DOHH2 (cell line): Measurements from ENCODE around the gene RBM12.

Experiments
- EZH2phosphoT487 ChIP-seq: fragments of 200-600 bp; sonication (generic); IDR thresholded peaks from 2 replicates; pipeline ENCODE4 v1.6.1; 2017; ENCODE audit warnings: borderline replicate concordance, mild to moderate bottlenecking, antibody characterized with exemption, low read length, moderate library complexity, mixed read lengths
- TF ChIP-seq, protein P1 (sequence below): fragments of 200-600 bp; sonication (generic); IDR thresholded peaks from one replicate; pipeline ENCODE4 v1.5.1; 2014; ENCODE audit warnings: antibody characterized with exemption, mild to moderate bottlenecking, low read depth, low read length; ENCODE audit not compliant: poor library complexity, severe bottlenecking

DNA sequence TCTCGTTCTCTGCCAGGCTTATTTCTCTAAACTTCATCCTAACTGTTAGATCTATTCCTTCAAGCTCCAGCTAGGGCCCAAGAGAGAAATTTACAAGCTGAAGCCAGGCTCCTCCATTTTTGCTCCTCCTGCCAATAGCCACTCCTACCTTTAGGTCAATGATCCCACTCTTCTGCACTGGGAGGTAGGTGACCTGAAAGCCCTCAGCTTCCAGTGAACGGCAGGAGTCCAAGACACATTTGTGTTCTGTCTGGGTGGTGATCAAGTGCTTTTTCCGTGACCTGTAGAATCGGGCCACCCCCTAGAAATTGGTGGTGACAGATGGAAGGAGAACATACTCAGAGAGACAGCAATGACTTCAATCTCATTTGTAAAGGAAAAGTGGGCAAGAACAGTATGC is 25.6 kb upstream of the RBM12 start:
- TF ChIP-seq, protein P1, sequence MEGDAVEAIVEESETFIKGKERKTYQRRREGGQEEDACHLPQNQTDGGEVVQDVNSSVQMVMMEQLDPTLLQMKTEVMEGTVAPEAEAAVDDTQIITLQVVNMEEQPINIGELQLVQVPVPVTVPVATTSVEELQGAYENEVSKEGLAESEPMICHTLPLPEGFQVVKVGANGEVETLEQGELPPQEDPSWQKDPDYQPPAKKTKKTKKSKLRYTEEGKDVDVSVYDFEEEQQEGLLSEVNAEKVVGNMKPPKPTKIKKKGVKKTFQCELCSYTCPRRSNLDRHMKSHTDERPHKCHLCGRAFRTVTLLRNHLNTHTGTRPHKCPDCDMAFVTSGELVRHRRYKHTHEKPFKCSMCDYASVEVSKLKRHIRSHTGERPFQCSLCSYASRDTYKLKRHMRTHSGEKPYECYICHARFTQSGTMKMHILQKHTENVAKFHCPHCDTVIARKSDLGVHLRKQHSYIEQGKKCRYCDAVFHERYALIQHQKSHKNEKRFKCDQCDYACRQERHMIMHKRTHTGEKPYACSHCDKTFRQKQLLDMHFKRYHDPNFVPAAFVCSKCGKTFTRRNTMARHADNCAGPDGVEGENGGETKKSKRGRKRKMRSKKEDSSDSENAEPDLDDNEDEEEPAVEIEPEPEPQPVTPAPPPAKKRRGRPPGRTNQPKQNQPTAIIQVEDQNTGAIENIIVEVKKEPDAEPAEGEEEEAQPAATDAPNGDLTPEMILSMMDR: no peak
- TF ChIP-seq EZH2phosphoT487: no peak
